Stimulated activated CD8-positive, alpha-beta memory T cell treated with anti-CD3 and anti-CD28 coated beads, Interleukin-12 subunit alpha, Interleukin-12 subunit beta, amount 100 ng/mL, for 1 hour (primary cell): ENCODE data around the gene POLR3G.

Experiments
- DNase-seq: peaks from one replicate; pipeline ENCODE4 v3.0.0-alpha.2; 2020; ENCODE audit warnings: low read depth

POLR3G gene

GRCh38 chr5:90504743-90505142 lies 30.1 kb downstream of the POLR3G start:
- no peak for DNase-seq

GRCh38 chr5:90506221-90506620 lies 31.6 kb downstream of the POLR3G start:
- no peak for DNase-seq

- DNase-seq, result no peak
These were observed 35.8 kb downstream of the POLR3G start for GRCh38 chr5:90510438-90510837.

GRCh38 chr5:90514520-90514919 lies 39.9 kb downstream of the POLR3G start:
- DNase-seq, result no peak

GRCh38 chr5:90518661-90519060 lies 44.0 kb downstream of the POLR3G start:
- no peak for DNase-seq

GRCh38 chr5:90519081-90519480 lies 44.4 kb downstream of the POLR3G start:
- DNase-seq, result no peak

GRCh38 chr5:90528601-90529193 lies 54.0 kb downstream of the POLR3G start:
- DNase-seq, result no peak

GRCh38 chr5:90529194-90529938 lies 54.7 kb downstream of the POLR3G start, which contains the start of gene LYSMD3:
Gene LYSMD3, minus strand, starts transcription at chr5:90529584. Its CDS starts 4,295 bp downstream, at chr5:90525289.
- DNase-seq, result peak; percentile 96

GRCh38 chr5:90529939-90530677 lies 55.4 kb downstream of the POLR3G start:
- DNase-seq, result peak; percentile 30

- no peak for DNase-seq
These were observed 56.2 kb downstream of the POLR3G start for GRCh38 chr5:90530736-90531487.

GRCh38 chr5:90533794-90534193 lies 59.1 kb downstream of the POLR3G start:
- DNase-seq, result no peak

GRCh38 chr5:90534922-90535321 lies 60.3 kb downstream of the POLR3G start:
- DNase-seq, result no peak

- DNase-seq, result no peak
These were observed 68.3 kb downstream of the POLR3G start for GRCh38 chr5:90542827-90543519.

GRCh38 chr5:90545511-90545910 lies 70.8 kb downstream of the POLR3G start:
- DNase-seq, result no peak

- DNase-seq, result no peak
These were observed 71.7 kb downstream of the POLR3G start for GRCh38 chr5:90546216-90546837.

GRCh38 chr5:90547072-90547536 lies 72.4 kb downstream of the POLR3G start:
- DNase-seq, result no peak

- no peak for DNase-seq
These were observed 73.5 kb downstream of the POLR3G start for GRCh38 chr5:90548069-90548593.

- no peak for DNase-seq
These were observed 74.6 kb downstream of the POLR3G start for GRCh38 chr5:90549223-90549622.

- no peak for DNase-seq
These were observed 75.1 kb downstream of the POLR3G start for GRCh38 chr5:90549729-90550275.

- no peak for DNase-seq
These were observed 76.3 kb downstream of the POLR3G start for GRCh38 chr5:90550963-90551362.
